GM19023 (cell line): Measurements from ENCODE around the gene RGS16.

Experiments
- ATAC-seq: cut with Tn5 transposase; IDR thresholded peaks from one replicate; pipeline ENCODE4 v1.9.1; 2021; ENCODE audit warnings: mild to moderate bottlenecking, moderate library complexity; ENCODE audit not compliant: unreplicated experiment

Gene RGS16

GRCh38 chr1:182587093-182587492 lies 17.1 kb downstream of the RGS16 start:
- ATAC-seq, result no peak

GRCh38 chr1:182586380-182586779 lies 17.8 kb downstream of the RGS16 start:
- ATAC-seq, result no peak

- no peak for ATAC-seq
These were observed 19.4 kb downstream of the RGS16 start for GRCh38 chr1:182584746-182585145.

GRCh38 chr1:182580736-182581135 lies 23.5 kb downstream of the RGS16 start:
- no peak for ATAC-seq

GRCh38 chr1:182575540-182576149 lies 28.5 kb downstream of the RGS16 start:
- ATAC-seq, result no peak

GRCh38 chr1:182574156-182574555 lies 30.0 kb downstream of the RGS16 start:
- ATAC-seq, result no peak

GRCh38 chr1:182570611-182570970 lies 33.6 kb downstream of the RGS16 start:
- ATAC-seq, result no peak

GRCh38 chr1:182569939-182570610 lies 34.1 kb downstream of the RGS16 start:
- ATAC-seq, result no peak

GRCh38 chr1:182568647-182569284 lies 35.4 kb downstream of the RGS16 start:
- no peak for ATAC-seq

- no peak for ATAC-seq
These were observed 36.6 kb downstream of the RGS16 start for GRCh38 chr1:182567629-182568028.

GRCh38 chr1:182565537-182565936 lies 38.7 kb downstream of the RGS16 start:
- ATAC-seq, result no peak

GRCh38 chr1:182564406-182565004 lies 39.7 kb downstream of the RGS16 start:
- no peak for ATAC-seq

- no peak for ATAC-seq
These were observed 41.1 kb downstream of the RGS16 start for GRCh38 chr1:182563095-182563494.

- no peak for ATAC-seq
These were observed 42.7 kb downstream of the RGS16 start for GRCh38 chr1:182561456-182561855.

GRCh38 chr1:182560392-182560984 lies 43.7 kb downstream of the RGS16 start:
- ATAC-seq, result no peak

- ATAC-seq, result no peak
These were observed 47.9 kb downstream of the RGS16 start for GRCh38 chr1:182556279-182556678.

GRCh38 chr1:182555493-182555892 lies 48.7 kb downstream of the RGS16 start:
- no peak for ATAC-seq

GRCh38 chr1:182552527-182552926 lies 51.7 kb downstream of the RGS16 start:
- no peak for ATAC-seq

- ATAC-seq, result no peak
These were observed 54.4 kb downstream of the RGS16 start for GRCh38 chr1:182549811-182550210.

- ATAC-seq, result no peak
These were observed 54.8 kb downstream of the RGS16 start for GRCh38 chr1:182549346-182549745.
